Myocyte (in vitro differentiated cells): ENCODE results near the gene SLC46A1. TPM values are rescaled to one million over a fixed set of nuclear protein-coding genes. Genes with fewer than 3 reads are reported as not detected.

Experiments used
- DNase-seq: peaks from one replicate; pipeline ENCODE4 v3.0.0-alpha.2; 2012; ENCODE audit warnings: low read depth
- total RNA-seq: library from RNA; depleted of rRNA; stranded (reverse); fragments of >200 nt; gene quantifications from 2 replicates; pipeline ENCODE4 v1.2.3, GENCODE V29; 2014

SLC46A1 gene
- total RNA-seq, 1 donor from 2014 or later = 1.8 TPM

- no peak for DNase-seq
Observed at GRCh38 chr17:28404461-28404811, 1.6 kb downstream of the SLC46A1 start.

GRCh38 chr17:28404007-28404406 is 2.0 kb downstream of the SLC46A1 start:
- DNase-seq = no peak

GRCh38 chr17:28402844-28403243 is 3.2 kb downstream of the SLC46A1 start:
- no peak for DNase-seq

GRCh38 chr17:28402224-28402630 is 3.8 kb downstream of the SLC46A1 start:
- DNase-seq = no peak

GRCh38 chr17:28399808-28400207 is 6.2 kb downstream of the SLC46A1 start:
- DNase-seq = no peak

- DNase-seq = peak; percentile 42
Observed at GRCh38 chr17:28398280-28398981, 7.6 kb downstream of the SLC46A1 start.

GRCh38 chr17:28397687-28398279 is 8.2 kb downstream of the SLC46A1 start:
- DNase-seq = no peak

GRCh38 chr17:28397275-28397674 is 8.7 kb downstream of the SLC46A1 start:
- no peak for DNase-seq

- DNase-seq = no peak
Observed at GRCh38 chr17:28396635-28397239, 9.3 kb downstream of the SLC46A1 start.

GRCh38 chr17:28395968-28396367 is 10.0 kb downstream of the SLC46A1 start:
- DNase-seq = peak; percentile 63

- DNase-seq = no peak
Observed at GRCh38 chr17:28395426-28395825, 10.6 kb downstream of the SLC46A1 start.

GRCh38 chr17:28394337-28395116 is 11.5 kb downstream of the SLC46A1 start:
- no peak for DNase-seq

GRCh38 chr17:28392491-28392890 is 13.5 kb downstream of the SLC46A1 start:
- no peak for DNase-seq

GRCh38 chr17:28391401-28391800 is 14.6 kb downstream of the SLC46A1 start:
- no peak for DNase-seq

GRCh38 chr17:28390984-28391383 is 15.0 kb downstream of the SLC46A1 start:
- no peak for DNase-seq

- DNase-seq = no peak
Observed at GRCh38 chr17:28390563-28390962, 15.4 kb downstream of the SLC46A1 start.

- no peak for DNase-seq
Observed at GRCh38 chr17:28390141-28390540, 15.9 kb downstream of the SLC46A1 start.

- no peak for DNase-seq
Observed at GRCh38 chr17:28388106-28388505, 17.9 kb downstream of the SLC46A1 start.

- DNase-seq = no peak
Observed at GRCh38 chr17:28386391-28386790, 19.6 kb downstream of the SLC46A1 start.

GRCh38 chr17:28385406-28385805 is 20.6 kb downstream of the SLC46A1 start:
- DNase-seq = no peak

- no peak for DNase-seq
Observed at GRCh38 chr17:28385037-28385400, 21.0 kb downstream of the SLC46A1 start.
